Astrocyte of the hippocampus (primary cell): ENCODE measurements around the gene GPR146.

ENCODE experiments used
- DNase-seq: peaks from one replicate; pipeline ENCODE4 v3.0.0; 2011; ENCODE audit warnings: low read depth, low spot score

Gene GPR146

GRCh38 chr7:1106063-1106792 lies 61.9 kb downstream of the GPR146 start:
- DNase-seq = no peak

GRCh38 chr7:1106793-1107421 lies 62.6 kb downstream of the GPR146 start:
- no peak for DNase-seq

- no peak for DNase-seq
Measured at GRCh38 chr7:1108264-1108920, 64.0 kb downstream of the GPR146 start.
